ENCODE results near the gene FUT8.

- TF ChIP-seq, protein P1, sequence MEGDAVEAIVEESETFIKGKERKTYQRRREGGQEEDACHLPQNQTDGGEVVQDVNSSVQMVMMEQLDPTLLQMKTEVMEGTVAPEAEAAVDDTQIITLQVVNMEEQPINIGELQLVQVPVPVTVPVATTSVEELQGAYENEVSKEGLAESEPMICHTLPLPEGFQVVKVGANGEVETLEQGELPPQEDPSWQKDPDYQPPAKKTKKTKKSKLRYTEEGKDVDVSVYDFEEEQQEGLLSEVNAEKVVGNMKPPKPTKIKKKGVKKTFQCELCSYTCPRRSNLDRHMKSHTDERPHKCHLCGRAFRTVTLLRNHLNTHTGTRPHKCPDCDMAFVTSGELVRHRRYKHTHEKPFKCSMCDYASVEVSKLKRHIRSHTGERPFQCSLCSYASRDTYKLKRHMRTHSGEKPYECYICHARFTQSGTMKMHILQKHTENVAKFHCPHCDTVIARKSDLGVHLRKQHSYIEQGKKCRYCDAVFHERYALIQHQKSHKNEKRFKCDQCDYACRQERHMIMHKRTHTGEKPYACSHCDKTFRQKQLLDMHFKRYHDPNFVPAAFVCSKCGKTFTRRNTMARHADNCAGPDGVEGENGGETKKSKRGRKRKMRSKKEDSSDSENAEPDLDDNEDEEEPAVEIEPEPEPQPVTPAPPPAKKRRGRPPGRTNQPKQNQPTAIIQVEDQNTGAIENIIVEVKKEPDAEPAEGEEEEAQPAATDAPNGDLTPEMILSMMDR (IDR thresholded peaks at IDR 0.05 in 4 of 5, conservative IDR thresholded peaks at IDR 0.05 in 1 of 5): no peak
- no peak for TF ChIP-seq POLR2A (IDR thresholded peaks at IDR 0.05)
Measured at GRCh38 chr14:65792208-65792905, 379.8 kb downstream of the FUT8 start.

All from gastrocnemius medialis (tissue), 4 donors.